ENCODE results near the gene SKAP1. TPM values are rescaled to one million over a fixed set of nuclear protein-coding genes. Genes with fewer than 3 reads are reported as not detected.

SKAP1 gene
- total RNA-seq, 4 donors from 2014 or later = 1.1 to 12.1 (median 1.8) TPM; not detected in 1

- Histone ChIP-seq H3K36me3 (no peaks in the 10 kb centered on the region), H3K4me1 (no peaks in the 10 kb centered on the region), H3K4me3 (no peak overlapping the region), H3K9me3 (no peaks in the 10 kb centered on the region), H3K27me3 (peaks cover 96% of the 10 kb centered on the region), H3K27ac (no peak overlapping the region)
- no peak for ATAC-seq
- TF ChIP-seq CTCF (IDR thresholded peaks at IDR 0.05) (peak; percentile 38 to 72 (median 49)), EP300 (IDR thresholded peaks at IDR 0.05) (no peak), POLR2A (IDR thresholded peaks at IDR 0.05) (no peak), POLR2AphosphoS5 (IDR thresholded peaks at IDR 0.05) (no peak)
- 12 to 15% methylated on average over 4 of the region's 4 CpGs for WGBS, 2 donors (ENCODE audit: low coverage in 1 of 2)
Measured at GRCh38 chr17:48307814-48308411, 122.1 kb downstream of the SKAP1 start.

GRCh38 chr17:48307255-48307654 is 122.8 kb downstream of the SKAP1 start:
- Histone ChIP-seq H3K4me3 (no peak overlapping the region), H3K27ac (no peak overlapping the region), H3K4me1 (no peaks in the 10 kb centered on the region), H3K9me3 (no peaks in the 10 kb centered on the region), H3K36me3 (no peaks in the 10 kb centered on the region), H3K27me3 (peaks cover 89% of the 10 kb centered on the region)
- WGBS, 2 donors (ENCODE audit: low coverage in 1 of 2) = 53 to 54% methylated on average over 4 of the region's 4 CpGs
- ATAC-seq = no peak
- TF ChIP-seq POLR2A (IDR thresholded peaks at IDR 0.05) (no peak), EP300 (IDR thresholded peaks at IDR 0.05) (no peak), POLR2AphosphoS5 (IDR thresholded peaks at IDR 0.05) (no peak), CTCF (IDR thresholded peaks at IDR 0.05) (no peak)

GRCh38 chr17:48301002-48301401 is 129.0 kb downstream of the SKAP1 start:
- H3K4me3 ChIP-seq = no peak overlapping the region
- H3K27ac ChIP-seq = no peak overlapping the region
- ATAC-seq = no peak
- no peaks in the 10 kb centered on the region for H3K9me3 ChIP-seq
- TF ChIP-seq POLR2A (IDR thresholded peaks at IDR 0.05) (no peak), CTCF (IDR thresholded peaks at IDR 0.05) (no peak), POLR2AphosphoS5 (IDR thresholded peaks at IDR 0.05) (no peak), EP300 (IDR thresholded peaks at IDR 0.05) (no peak)
- H3K4me1 ChIP-seq = no peaks in the 10 kb centered on the region
- H3K27me3 ChIP-seq = peaks cover 62% of the 10 kb centered on the region
- no peaks in the 10 kb centered on the region for H3K36me3 ChIP-seq

GRCh38 chr17:48299760-48300159 is 130.3 kb downstream of the SKAP1 start:
- Histone ChIP-seq H3K36me3 (no peaks in the 10 kb centered on the region), H3K4me3 (no peak overlapping the region), H3K27ac (no peak overlapping the region), H3K9me3 (no peaks in the 10 kb centered on the region), H3K27me3 (peaks cover 58% of the 10 kb centered on the region), H3K4me1 (no peaks in the 10 kb centered on the region)
- 100% methylated on average over 1 of the region's 1 CpG for WGBS, 2 donors (ENCODE audit: low coverage in 1 of 2)
- no peak for TF ChIP-seq POLR2AphosphoS5 (IDR thresholded peaks at IDR 0.05)
- no peak for TF ChIP-seq CTCF (IDR thresholded peaks at IDR 0.05)
- TF ChIP-seq EP300 (IDR thresholded peaks at IDR 0.05) = no peak
- no peak for TF ChIP-seq POLR2A (IDR thresholded peaks at IDR 0.05)
- ATAC-seq = no peak

GRCh38 chr17:48297825-48298224 is 132.2 kb downstream of the SKAP1 start:
- Histone ChIP-seq H3K9me3 (no peaks in the 10 kb centered on the region), H3K27me3 (peaks cover 62% of the 10 kb centered on the region), H3K36me3 (no peaks in the 10 kb centered on the region), H3K4me1 (no peaks in the 10 kb centered on the region), H3K4me3 (no peak overlapping the region), H3K27ac (no peak overlapping the region)
- no peak for ATAC-seq
- no peak for TF ChIP-seq EP300 (IDR thresholded peaks at IDR 0.05)
- TF ChIP-seq POLR2AphosphoS5 (IDR thresholded peaks at IDR 0.05) = no peak
- WGBS, 2 donors (ENCODE audit: low coverage in 1 of 2) = 43 to 58% methylated on average over 4 of the region's 4 CpGs

Measured in gastroesophageal sphincter (tissue), 4 donors.